CD4-positive, alpha-beta T cell (primary cell): ENCODE data around the gene SEMA5A. TPM values are rescaled to one million over a fixed set of nuclear protein-coding genes. Genes with fewer than 3 reads are reported as not detected.

ENCODE experiments used
- ATAC-seq: fragments of 200-7000 bp; cut with Tn5 transposase; one replicate; pipeline ENCODE4 v1.10.0; 2022; ENCODE audit warnings: mild to moderate bottlenecking; ENCODE audit not compliant: poor library complexity
- CTCF ChIA-PET: fragments of 350-600 bp; sonication (Branson Sonifier 250); formaldehyde crosslinking; loops from one replicate; lab custom pipeline; 2021; ENCODE audit warnings: antibody characterized with exemption, inconsistent platforms; lab: Charles Lee
- POLR2A ChIA-PET: fragments of 350-600 bp; sonication (Branson Sonifier 250); formaldehyde crosslinking; loops from one replicate; lab custom pipeline; 2021; ENCODE audit warnings: antibody characterized with exemption, inconsistent platforms; lab: Charles Lee
- DNase-seq, 14 experiments: peaks; one replicate each; pipeline ENCODE4 v3.0.0-alpha.2; 2013 to 2020; ENCODE audit warnings: mixed read lengths in 2 of 14
- H3K27ac ChIP-seq, 2 donors: one replicate each; pipeline versions ENCODE4 v1.5.1 to v1.7.0; 2013; ENCODE audit warnings: low read length in 2 of 2, low read depth in 1 of 2, mild to moderate bottlenecking in 1 of 2
- H3K27me3 ChIP-seq, 2 experiments: 1 replicate in 1 of 2; 2 replicates in 1 of 2; pipeline versions ENCODE4 v1.6.1 to v1.7.0; 2013; ENCODE audit warnings: low read length in 2 of 2, control low read depth in 1 of 2, mild to moderate bottlenecking in 1 of 2, moderate library complexity in 1 of 2; ENCODE audit not compliant: insufficient read depth in 2 of 2, control insufficient read depth in 1 of 2
- H3K36me3 ChIP-seq: one replicate; pipeline ENCODE4 v1.6.1; 2013; ENCODE audit warnings: low read length, control low read depth; ENCODE audit not compliant: insufficient read depth
- H3K4me1 ChIP-seq: one replicate; pipeline ENCODE4 v1.6.1; 2013; ENCODE audit warnings: low read length, control low read depth; ENCODE audit not compliant: insufficient read depth
- H3K4me3 ChIP-seq: one replicate; pipeline ENCODE4 v1.5.1; 2013; ENCODE audit warnings: mild to moderate bottlenecking, low read length, moderate library complexity
- H3K9me3 ChIP-seq, 2 experiments: 1 replicate in 1 of 2; 2 replicates in 1 of 2; pipeline versions ENCODE4 v1.6.1 to v1.7.0; 2013; ENCODE audit warnings: low read length in 2 of 2, mild to moderate bottlenecking in 2 of 2, control low read depth in 1 of 2, moderate library complexity in 1 of 2; ENCODE audit not compliant: control insufficient read depth in 1 of 2, insufficient read depth in 1 of 2
- H3K27ac Mint-ChIP-seq: one replicate; pipeline ENCODE4 v1.8.0; 2020; ENCODE audit warnings: mixed read lengths
- H3K27me3 Mint-ChIP-seq: one replicate; pipeline ENCODE4 v1.8.0; 2021; ENCODE audit warnings: mixed read lengths
- H3K36me3 Mint-ChIP-seq: one replicate; pipeline ENCODE4 v1.8.0; 2021; ENCODE audit warnings: low read depth, mixed read lengths
- H3K4me1 Mint-ChIP-seq: one replicate; pipeline ENCODE4 v1.8.0; 2021; ENCODE audit warnings: low read depth, mixed read lengths
- H3K4me3 Mint-ChIP-seq: one replicate; pipeline ENCODE4 v1.8.0; 2020; ENCODE audit warnings: mild to moderate bottlenecking, mixed read lengths
- H3K9me3 Mint-ChIP-seq: one replicate; pipeline ENCODE4 v1.8.0; 2020; ENCODE audit warnings: mixed read lengths
- intact Hi-C, 2 experiments: fragments of 100-400 bp; cut with DNase I in 1 of 2; cut with micrococcal nuclease in 1 of 2; formaldehyde crosslinking; loops; one replicate each; pipeline versions ENCODE4 v1.15.1 to v1.9.0; 2023 to 2025; cut with DNase I, micrococcal nuclease
- total RNA-seq, 174 experiments: library from RNA in 2 of 174; stranded (reverse) in 2 of 174; gene quantifications; one replicate each; pipeline ENCODE4 v1.2.3 and lab custom pipeline; 2021 to 2026
- TF ChIP-seq, protein P1 (sequence below): fragments of 200-600 bp; IDR thresholded peaks from one replicate; pipeline ENCODE4 v1.8.0; 2022; ENCODE audit warnings: antibody characterized with exemption, mild to moderate bottlenecking

Gene SEMA5A
- total RNA-seq, 2 experiments from 2014 or later = 2.0 to 2.9 TPM

DNA sequence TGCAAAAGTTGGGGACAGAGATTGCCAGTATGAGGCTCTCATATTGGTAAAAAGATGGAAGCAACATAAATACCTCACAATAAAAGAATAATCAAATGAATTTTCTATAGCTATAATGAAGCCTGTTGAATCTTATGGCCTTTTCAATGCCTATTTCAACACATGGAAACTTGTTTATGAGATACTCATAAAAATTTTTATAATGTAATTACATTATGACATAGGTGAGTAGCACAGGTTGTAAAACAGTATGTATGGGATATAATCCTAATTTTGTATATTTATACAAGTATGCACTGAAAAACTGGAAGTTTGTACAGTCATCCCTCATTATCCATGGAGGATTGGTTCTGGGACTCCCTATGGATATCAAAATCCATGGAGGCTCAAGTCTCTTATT is 21.2 kb upstream of the SEMA5A start:
- CTCF ChIA-PET = no interaction called here
- intact Hi-C loops = no loop called here

DNA sequence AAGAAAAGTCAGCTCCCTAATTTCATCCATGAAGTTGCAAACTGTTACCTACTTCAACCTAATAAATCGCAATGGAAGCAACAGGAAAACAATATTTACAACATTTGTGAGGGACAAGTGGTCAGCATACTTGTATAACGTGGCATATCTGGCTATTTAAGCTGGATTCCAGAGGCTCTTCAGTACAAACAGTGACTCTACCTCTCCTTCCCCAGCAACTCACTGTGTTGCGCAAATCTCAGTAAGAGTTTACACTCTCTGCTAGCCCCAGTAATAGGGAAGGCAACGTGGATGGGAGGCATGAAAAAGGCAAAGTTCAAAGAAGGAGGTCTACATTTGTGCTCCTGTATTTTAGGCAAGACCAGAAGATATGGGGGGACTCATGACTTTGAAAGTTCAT is 18.9 kb upstream of the SEMA5A start:
- Mint-ChIP-seq H3K27ac (no peak overlapping the region), H3K27me3 (peaks cover 6% of the 10 kb centered on the region), H3K9me3 (peaks cover 5% of the 10 kb centered on the region), H3K36me3 (no peaks in the 10 kb centered on the region), H3K4me1 (no peaks in the 10 kb centered on the region), H3K4me3 (no peak overlapping the region)
- ChIA-PET CTCF (no interaction called here), POLR2A (no interaction called here)
- DNase-seq (no peak), ATAC-seq (no peak)
- Histone ChIP-seq H3K36me3 (no peaks in the 10 kb centered on the region), H3K27me3 (no peaks in the 10 kb centered on the region), H3K9me3 (peaks cover 0 to 10% of the 10 kb centered on the region in 2 experiments), H3K4me1 (no peaks in the 10 kb centered on the region), H3K4me3 (no peak overlapping the region), H3K27ac (no peak overlapping the region)
- TF ChIP-seq, protein P1, sequence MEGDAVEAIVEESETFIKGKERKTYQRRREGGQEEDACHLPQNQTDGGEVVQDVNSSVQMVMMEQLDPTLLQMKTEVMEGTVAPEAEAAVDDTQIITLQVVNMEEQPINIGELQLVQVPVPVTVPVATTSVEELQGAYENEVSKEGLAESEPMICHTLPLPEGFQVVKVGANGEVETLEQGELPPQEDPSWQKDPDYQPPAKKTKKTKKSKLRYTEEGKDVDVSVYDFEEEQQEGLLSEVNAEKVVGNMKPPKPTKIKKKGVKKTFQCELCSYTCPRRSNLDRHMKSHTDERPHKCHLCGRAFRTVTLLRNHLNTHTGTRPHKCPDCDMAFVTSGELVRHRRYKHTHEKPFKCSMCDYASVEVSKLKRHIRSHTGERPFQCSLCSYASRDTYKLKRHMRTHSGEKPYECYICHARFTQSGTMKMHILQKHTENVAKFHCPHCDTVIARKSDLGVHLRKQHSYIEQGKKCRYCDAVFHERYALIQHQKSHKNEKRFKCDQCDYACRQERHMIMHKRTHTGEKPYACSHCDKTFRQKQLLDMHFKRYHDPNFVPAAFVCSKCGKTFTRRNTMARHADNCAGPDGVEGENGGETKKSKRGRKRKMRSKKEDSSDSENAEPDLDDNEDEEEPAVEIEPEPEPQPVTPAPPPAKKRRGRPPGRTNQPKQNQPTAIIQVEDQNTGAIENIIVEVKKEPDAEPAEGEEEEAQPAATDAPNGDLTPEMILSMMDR = no peak
- intact Hi-C loops = no loop called here

More for the DNA sequence above, 21.2 kb upstream of the SEMA5A start:
- H3K4me3 ChIP-seq = no peak overlapping the region
- no peak for DNase-seq
- ATAC-seq = no peak
- H3K27me3 ChIP-seq = no peaks in the 10 kb centered on the region
- Mint-ChIP-seq H3K4me3 (no peak overlapping the region), H3K27ac (no peak overlapping the region), H3K36me3 (no peaks in the 10 kb centered on the region), H3K27me3 (peaks cover 6% of the 10 kb centered on the region), H3K4me1 (no peaks in the 10 kb centered on the region), H3K9me3 (peaks cover 5% of the 10 kb centered on the region)
- no peak overlapping the region for H3K27ac ChIP-seq
- TF ChIP-seq, protein P1 = no peak
- POLR2A ChIA-PET = no interaction called here
- no peaks in the 10 kb centered on the region for H3K4me1 ChIP-seq
- H3K36me3 ChIP-seq = no peaks in the 10 kb centered on the region
- peaks cover 0 to 10% of the 10 kb centered on the region in 2 experiments for H3K9me3 ChIP-seq

DNA sequence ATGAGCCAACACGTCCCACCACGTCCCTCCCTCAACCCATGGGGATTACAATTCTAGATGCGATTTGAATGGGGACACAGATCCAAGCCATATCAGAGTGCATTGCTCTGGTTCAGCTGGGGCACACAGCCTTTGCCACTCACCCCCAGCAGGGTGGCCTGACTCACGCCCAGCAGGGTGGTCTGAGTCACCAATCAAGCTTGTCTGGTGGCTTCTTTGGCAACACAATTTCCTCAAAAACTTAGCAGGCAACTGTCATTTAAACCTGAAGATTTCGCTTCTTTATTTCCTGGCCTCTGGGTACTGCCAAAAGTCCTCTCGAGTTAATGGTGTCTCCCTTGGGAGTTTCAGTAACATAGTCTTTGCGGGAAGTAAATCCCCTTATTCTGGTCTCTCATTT is 16.3 kb upstream of the SEMA5A start:
- Histone ChIP-seq H3K36me3 (no peaks in the 10 kb centered on the region), H3K9me3 (peaks cover 0 to 10% of the 10 kb centered on the region in 2 experiments), H3K27ac (no peak overlapping the region), H3K4me3 (no peak overlapping the region), H3K27me3 (no peaks in the 10 kb centered on the region), H3K4me1 (no peaks in the 10 kb centered on the region)
- TF ChIP-seq, protein P1 = no peak
- POLR2A ChIA-PET = no interaction called here
- H3K9me3 Mint-ChIP-seq = peaks cover 5% of the 10 kb centered on the region
- no peak overlapping the region for H3K4me3 Mint-ChIP-seq
- H3K27ac Mint-ChIP-seq = no peak overlapping the region
- no peak for DNase-seq
- peaks cover 3% of the 10 kb centered on the region for H3K27me3 Mint-ChIP-seq
- intact Hi-C loops = no loop called here
- CTCF ChIA-PET = no interaction called here
- H3K4me1 Mint-ChIP-seq = no peaks in the 10 kb centered on the region
- no peaks in the 10 kb centered on the region for H3K36me3 Mint-ChIP-seq
- ATAC-seq = no peak
